ENCODE measurements around the gene PCSK1.
"Not testable (repeated sequence)": the region's sequence is repeated elsewhere in the genome, so short reads cannot be mapped to it uniquely, and the experiment has no call there.

The PCSK1 gene

DNA sequence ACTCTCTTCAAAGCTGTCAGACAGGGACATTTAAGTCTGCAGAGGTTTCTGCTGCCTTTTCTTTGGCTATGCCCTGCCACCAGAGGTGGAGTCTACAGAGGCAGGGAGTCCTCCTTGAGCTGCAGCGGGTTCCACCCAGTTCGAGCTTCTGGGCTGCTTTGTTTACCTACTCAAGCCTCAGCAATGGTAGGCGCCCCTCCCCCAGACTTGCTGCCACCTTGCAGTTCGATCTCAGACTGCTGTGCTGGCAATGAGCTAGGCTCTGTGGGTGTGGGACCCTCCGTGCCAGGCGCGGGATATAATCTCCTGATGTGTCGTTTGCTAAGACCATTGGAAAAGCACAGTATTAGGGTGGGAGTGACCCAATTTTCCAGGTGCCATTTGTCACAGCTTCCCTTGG lies 65.7 kb downstream of the PCSK1 start:
- not testable (repeated sequence) for DNase-seq

DNA sequence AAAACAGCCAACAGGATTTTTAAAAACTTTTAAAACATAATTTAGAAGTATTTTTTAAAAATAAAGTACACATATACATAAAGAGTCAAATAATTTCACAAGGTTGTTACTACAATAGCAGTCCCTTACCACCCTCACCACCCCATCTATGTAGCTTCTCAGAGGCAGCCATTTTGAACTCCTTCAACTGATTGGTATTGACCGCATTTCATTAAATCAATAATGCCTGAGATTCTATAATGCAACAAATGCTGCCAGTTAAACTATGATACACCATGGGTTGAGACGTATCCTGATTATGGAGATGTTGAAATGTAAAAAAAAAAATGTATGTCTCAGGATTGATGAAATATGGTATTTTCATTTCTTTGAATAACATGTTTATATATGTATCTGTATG lies 78.8 kb downstream of the PCSK1 start:
- no peak for DNase-seq

DNA sequence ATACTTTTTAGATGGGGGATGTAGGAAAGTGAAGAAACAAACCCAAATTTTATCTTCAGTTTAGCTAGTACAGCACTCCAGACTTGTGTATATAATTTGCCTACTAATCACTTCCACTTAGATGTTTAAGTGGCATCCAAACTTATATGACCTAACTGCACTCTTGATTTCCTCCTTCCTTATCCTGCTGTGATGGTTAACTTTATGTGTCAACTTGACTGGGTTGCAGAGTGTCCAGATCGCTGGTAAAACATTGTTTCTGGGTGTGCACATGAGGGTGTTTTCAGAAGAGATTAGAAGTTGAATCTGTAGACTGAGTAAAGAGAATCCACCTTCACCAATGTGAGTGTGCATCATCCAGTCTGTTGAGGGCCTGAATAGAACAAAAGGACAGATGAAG lies 79.8 kb downstream of the PCSK1 start:
- DNase-seq = no peak

DNA sequence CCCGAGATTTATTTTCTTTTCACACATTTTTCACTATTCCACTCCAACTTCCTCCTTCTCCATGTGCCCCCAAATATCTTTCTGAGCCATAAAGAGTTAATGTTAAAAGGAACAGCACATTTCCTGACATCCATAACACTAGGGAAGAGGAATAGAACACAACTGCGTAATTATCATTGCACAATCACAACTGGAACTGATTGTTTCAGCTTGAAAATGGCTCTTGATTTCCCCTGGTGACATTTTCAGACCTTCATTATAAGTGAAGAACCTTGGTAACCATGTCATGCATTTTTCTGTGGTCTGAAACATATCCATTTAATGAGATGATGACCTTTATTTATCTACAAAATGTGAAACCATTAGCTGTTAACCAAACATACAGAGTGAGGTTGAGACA lies 82.4 kb downstream of the PCSK1 start:
- DNase-seq = no peak

DNA sequence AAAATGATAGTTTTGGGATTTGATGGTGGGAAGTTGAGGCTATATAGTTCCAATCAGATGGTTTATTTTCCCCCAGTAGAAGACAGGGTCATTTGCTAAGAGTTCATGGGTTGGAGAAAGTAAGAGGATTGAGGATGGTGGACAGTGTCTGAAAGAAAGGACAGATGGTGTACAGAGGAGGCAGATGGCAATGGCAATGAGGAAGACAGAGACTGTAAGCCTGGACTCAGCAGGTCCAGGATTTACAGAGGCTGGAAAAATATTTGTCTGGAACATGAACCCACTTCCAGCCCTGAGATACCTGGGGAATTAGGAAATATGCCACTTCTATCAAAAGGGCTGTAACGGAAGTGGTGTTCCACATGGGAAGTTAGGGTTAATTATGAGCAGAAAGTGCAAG lies 84.5 kb downstream of the PCSK1 start:
- no peak for DNase-seq

DNA sequence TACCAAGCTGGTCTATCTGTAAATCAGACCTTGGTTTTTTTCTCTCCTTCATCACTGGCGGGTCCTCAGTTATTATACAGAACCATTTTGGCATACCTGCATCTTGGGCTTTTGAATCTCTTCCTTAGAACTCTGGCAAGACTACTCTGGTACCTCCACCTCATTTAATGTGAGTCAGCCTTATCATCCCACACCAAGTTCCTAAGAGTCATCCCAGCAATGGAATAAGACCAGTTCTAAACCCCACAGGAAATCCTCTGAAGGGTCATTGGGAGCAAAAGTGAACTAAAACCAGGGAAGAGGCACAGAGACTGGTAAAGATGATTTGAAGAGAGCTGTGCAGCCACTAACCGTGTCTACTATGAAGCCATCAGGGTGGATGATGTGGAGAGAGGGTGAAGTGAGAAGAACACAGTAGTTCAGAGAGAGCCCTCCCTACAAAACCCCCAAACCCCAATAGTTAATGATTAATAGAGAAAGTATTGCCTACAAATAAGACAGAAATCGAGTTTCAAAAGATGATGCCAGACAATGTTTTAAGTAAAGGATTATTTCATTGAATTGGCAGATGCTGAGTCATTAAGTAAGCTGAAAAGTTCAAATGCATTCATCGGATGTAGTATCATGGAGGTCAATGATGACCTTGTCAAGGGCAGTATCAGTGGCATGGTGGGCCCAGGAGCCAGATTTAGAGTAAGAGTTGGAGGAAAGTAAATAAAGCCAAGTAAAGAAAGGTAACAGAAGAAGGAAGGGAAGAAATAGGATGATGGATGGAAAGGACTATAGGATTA lies 85.4 kb downstream of the PCSK1 start:
- DNase-seq = no peak

DNA sequence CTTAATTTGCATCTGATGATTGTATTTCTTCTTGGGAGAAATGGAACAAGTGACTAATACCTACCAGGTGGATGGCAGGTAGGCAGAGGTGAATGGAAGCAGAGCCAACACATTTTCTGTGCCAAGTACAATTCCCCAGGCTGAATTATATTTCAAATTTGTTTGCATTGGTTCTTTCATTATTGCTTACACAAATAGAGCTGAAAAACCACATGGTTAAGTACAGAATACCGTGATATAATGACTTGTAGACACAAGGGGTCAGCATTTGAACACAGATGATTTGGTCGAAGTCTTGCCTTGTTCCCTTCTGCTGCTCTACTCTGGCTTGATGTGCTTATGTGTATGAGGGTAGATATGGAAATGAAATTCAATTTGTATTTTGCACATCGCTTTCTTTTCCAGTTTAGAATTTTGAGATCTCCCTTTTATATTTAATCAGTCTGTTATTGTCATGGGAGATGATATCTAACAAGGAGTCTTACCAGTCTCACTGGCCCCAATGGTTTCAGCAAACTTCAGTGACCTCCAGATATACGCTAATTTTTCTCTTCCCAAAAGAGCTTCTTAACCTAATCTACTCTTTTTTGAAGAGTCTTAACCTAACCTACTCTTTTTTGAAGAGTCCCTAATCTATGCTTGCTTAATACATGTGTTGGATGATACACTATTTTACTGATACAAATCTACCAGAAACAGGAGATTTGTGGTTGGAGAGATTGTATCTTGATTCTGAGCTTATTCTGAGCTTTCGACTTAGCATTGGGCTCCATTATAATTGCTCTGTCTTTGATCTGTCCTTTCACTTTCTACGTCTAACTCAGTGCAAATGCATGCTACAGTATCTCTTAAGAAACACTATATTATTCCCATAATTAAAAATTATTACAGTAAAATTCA lies 88.1 kb downstream of the PCSK1 start:
- DNase-seq = peak; percentile 4

DNA sequence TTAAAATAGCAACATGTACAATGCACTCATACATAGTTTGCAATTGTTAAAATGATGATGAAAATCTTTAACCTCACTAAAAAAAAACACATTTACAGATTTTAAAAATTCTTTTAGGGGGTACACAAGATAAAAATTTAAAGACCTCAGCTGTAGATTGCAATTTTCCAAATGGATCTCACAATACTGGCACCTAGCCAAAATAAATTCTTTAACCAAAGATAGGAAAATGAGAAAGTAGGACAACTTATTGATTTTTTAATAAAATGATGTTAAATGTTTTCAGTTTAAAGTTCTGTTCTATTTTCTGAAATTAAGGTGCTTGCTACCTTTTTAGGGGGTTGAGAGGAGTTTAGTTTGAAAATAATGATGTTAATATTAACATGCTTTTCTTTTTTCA lies 90.0 kb downstream of the PCSK1 start:
- DNase-seq = no peak

DNA sequence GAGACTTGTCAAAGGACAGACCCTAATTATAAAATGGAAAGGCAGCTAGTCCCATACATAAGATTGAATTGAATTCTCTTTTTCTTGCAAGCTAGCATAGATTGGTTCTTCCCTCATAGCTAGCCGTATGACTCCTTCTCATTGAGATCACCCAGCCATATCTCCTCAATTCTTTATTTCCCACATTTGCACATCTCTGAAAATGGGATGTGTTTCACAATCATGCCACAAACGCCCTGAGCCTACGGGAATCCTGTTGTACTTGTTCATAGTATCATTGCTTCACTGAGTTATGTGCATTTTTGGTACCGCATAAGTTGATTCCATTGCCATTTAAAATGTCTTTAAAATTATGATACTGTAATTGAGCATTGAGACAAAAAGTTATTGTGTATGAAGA lies 90.5 kb downstream of the PCSK1 start:
- no peak for DNase-seq

All from CD4-positive, alpha-beta T cell treated with Interferon gamma for 1 hour (primary cell).